Activated T-cell treated with anti-CD3 and anti-CD28 coated beads, Interleukin-2, amount 50 U/mL, for 4 hours (primary cell): ENCODE data around the gene OGN. TPM values are rescaled to one million over a fixed set of nuclear protein-coding genes. Genes with fewer than 3 reads are reported as not detected.
A peak's percentile ranks its signal among the peaks of the same experiment; 100 is the strongest.

ENCODE experiments used
- ATAC-seq, 2 donors: fragments of 200-7000 bp; cut with Tn5 transposase; one replicate each; pipeline ENCODE4 v1.10.0; 2021
- DNase-seq: peaks from one replicate; pipeline ENCODE4 v3.0.0-alpha.2; 2020
- H3K27me3 Mint-ChIP-seq: one replicate; pipeline ENCODE4 v1.8.0; 2021; ENCODE audit warnings: low read depth, mixed read lengths
- H3K36me3 Mint-ChIP-seq: one replicate; pipeline ENCODE4 v1.8.0; 2022; ENCODE audit warnings: mixed read lengths; ENCODE audit not compliant: insufficient read depth
- H3K4me1 Mint-ChIP-seq: one replicate; pipeline ENCODE4 v1.8.0; 2021; ENCODE audit warnings: low read depth, mixed read lengths
- H3K4me3 Mint-ChIP-seq: one replicate; pipeline ENCODE4 v1.8.0; 2021; ENCODE audit warnings: mild to moderate bottlenecking, moderate library complexity, mixed read lengths
- H3K9me3 Mint-ChIP-seq: one replicate; pipeline ENCODE4 v1.8.0; 2021; ENCODE audit warnings: mixed read lengths
- total RNA-seq, 3 donors: library from RNA; stranded (reverse); gene quantifications; one replicate each; pipeline ENCODE4 v1.2.1, GENCODE V29; 2021

The OGN gene, protein sequence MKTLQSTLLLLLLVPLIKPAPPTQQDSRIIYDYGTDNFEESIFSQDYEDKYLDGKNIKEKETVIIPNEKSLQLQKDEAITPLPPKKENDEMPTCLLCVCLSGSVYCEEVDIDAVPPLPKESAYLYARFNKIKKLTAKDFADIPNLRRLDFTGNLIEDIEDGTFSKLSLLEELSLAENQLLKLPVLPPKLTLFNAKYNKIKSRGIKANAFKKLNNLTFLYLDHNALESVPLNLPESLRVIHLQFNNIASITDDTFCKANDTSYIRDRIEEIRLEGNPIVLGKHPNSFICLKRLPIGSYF
- total RNA-seq: not detected

DNA sequence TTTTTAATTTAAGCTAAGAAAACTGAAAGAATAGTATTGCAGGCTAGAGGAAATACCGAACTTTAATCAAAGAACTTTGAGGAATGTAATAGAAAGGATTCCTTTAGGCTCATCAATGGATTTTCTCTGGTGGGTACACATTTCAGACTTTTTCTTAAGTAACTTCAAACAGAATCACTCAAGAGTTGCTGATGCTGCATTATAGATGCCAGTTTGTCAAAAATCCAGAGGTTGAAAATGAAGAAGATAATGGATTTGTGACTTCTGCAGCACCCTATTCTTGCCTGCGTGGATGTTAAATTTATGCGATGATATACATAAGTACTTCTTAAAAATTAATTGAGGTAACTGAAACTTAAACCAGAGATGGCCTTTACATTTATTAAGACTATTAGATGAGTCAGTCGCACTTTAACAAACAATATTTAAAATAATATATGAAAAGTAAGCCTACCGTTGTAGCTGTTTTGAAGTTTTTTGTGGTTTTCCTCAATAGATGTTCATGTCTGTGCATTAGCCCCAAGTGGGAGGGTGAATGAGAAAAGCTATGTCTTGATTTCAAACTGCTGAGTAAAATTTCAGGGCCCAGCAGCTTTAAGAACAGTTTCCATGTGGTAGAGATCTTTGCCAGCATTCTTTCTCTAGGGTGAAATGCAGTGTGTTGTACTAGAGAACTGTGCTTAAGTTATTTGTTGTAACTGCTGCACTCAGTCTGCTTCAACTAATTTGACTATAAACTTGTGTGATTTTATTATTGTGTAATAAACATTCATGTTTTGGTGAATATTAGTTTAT, at the start of gene OGN:
Gene OGN, minus strand, starts transcription at position 537 of the 795 bp plus-strand sequence. CDS start 1,171 bp downstream, outside the sequence.
- peaks cover 24% of the 10 kb centered on the region for H3K4me1 Mint-ChIP-seq

GRCh38 chr9:92446536-92446935, 42.2 kb upstream of the OGN start:
- ATAC-seq: no peak
- no peaks in the 10 kb centered on the region for H3K36me3 Mint-ChIP-seq
- peaks cover 1% of the 10 kb centered on the region for H3K27me3 Mint-ChIP-seq
- DNase-seq: no peak
- H3K4me1 Mint-ChIP-seq: no peaks in the 10 kb centered on the region
- H3K4me3 Mint-ChIP-seq: no peak overlapping the region
- H3K9me3 Mint-ChIP-seq: no peaks in the 10 kb centered on the region

More for the DNA sequence above, at the start of gene OGN:
- Mint-ChIP-seq H3K9me3 (no peaks in the 10 kb centered on the region), H3K27me3 (no peaks in the 10 kb centered on the region), H3K4me3 (no peak within 1 kb of the TSS), H3K36me3 (no peaks in the 10 kb centered on the region)
- DNase-seq (no peak), ATAC-seq (no peak)

- Mint-ChIP-seq H3K4me1 (peaks cover 10% of the 10 kb centered on the region), H3K36me3 (no peaks in the 10 kb centered on the region), H3K9me3 (no peaks in the 10 kb centered on the region), H3K27me3 (peaks cover 1% of the 10 kb centered on the region), H3K4me3 (no peak overlapping the region)
- ATAC-seq (no peak), DNase-seq (no peak)
Observed at GRCh38 chr9:92444841-92445240, 40.5 kb upstream of the OGN start.

- no peak for DNase-seq
- H3K4me3 Mint-ChIP-seq: peak overlapping the region; percentile 16
- peak; percentile 63 to 69 for ATAC-seq
- H3K27me3 Mint-ChIP-seq: peaks cover 1% of the 10 kb centered on the region
- no peaks in the 10 kb centered on the region for H3K36me3 Mint-ChIP-seq
- H3K9me3 Mint-ChIP-seq: no peaks in the 10 kb centered on the region
- peaks cover 11% of the 10 kb centered on the region for H3K4me1 Mint-ChIP-seq
Observed at GRCh38 chr9:92440751-92441046, 36.3 kb upstream of the OGN start.

- peaks cover 1% of the 10 kb centered on the region for H3K27me3 Mint-ChIP-seq
- peak overlapping the region; percentile 16 for H3K4me3 Mint-ChIP-seq
- no peaks in the 10 kb centered on the region for H3K9me3 Mint-ChIP-seq
- H3K36me3 Mint-ChIP-seq: no peaks in the 10 kb centered on the region
- peaks cover 11% of the 10 kb centered on the region for H3K4me1 Mint-ChIP-seq
- DNase-seq: no peak
- no peak for ATAC-seq
Observed at GRCh38 chr9:92439921-92440750, 35.8 kb upstream of the OGN start.

- no peaks in the 10 kb centered on the region for H3K27me3 Mint-ChIP-seq
- ATAC-seq (no peak), DNase-seq (no peak)
- no peaks in the 10 kb centered on the region for H3K9me3 Mint-ChIP-seq
- H3K4me3 Mint-ChIP-seq: no peak overlapping the region
- peaks cover 11% of the 10 kb centered on the region for H3K4me1 Mint-ChIP-seq
- no peaks in the 10 kb centered on the region for H3K36me3 Mint-ChIP-seq
Observed at GRCh38 chr9:92438900-92439526, 34.6 kb upstream of the OGN start.

- Mint-ChIP-seq H3K4me1 (peaks cover 3% of the 10 kb centered on the region), H3K36me3 (no peaks in the 10 kb centered on the region), H3K9me3 (no peaks in the 10 kb centered on the region), H3K27me3 (no peaks in the 10 kb centered on the region), H3K4me3 (no peak overlapping the region)
- ATAC-seq (no peak), DNase-seq (no peak)
Observed at GRCh38 chr9:92435263-92435662, 30.9 kb upstream of the OGN start.

DNA sequence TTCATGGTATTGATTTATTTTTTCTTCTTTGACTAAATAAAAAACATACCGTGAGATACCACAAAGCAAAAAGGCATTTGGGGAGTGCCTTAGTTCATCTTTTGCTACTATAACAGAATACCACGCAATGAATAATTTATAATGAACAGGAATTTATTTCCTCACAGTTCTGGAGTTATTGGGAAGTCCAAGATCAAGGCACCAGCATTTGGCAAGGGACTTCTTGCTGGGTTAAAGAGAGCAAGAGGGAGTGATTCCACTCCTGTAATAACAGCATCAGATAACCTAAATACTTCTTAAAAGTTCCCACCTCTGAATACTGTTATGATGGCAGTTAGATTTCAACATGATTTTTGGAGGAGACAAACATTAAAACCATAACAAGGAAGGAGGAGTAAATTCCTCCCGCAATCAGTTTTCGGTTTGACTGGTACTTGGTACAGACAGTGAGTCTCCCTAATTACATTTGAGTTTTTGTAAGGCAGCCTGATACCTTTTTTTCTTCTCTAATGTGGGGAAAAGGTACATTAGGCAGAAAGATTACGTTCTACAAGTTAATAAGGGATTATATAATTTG, 28.7 kb upstream of the OGN start:
- no peak overlapping the region for H3K4me3 Mint-ChIP-seq
- no peaks in the 10 kb centered on the region for H3K9me3 Mint-ChIP-seq
- H3K27me3 Mint-ChIP-seq: no peaks in the 10 kb centered on the region
- no peak for ATAC-seq
- no peaks in the 10 kb centered on the region for H3K4me1 Mint-ChIP-seq
- H3K36me3 Mint-ChIP-seq: no peaks in the 10 kb centered on the region
- no peak for DNase-seq

DNA sequence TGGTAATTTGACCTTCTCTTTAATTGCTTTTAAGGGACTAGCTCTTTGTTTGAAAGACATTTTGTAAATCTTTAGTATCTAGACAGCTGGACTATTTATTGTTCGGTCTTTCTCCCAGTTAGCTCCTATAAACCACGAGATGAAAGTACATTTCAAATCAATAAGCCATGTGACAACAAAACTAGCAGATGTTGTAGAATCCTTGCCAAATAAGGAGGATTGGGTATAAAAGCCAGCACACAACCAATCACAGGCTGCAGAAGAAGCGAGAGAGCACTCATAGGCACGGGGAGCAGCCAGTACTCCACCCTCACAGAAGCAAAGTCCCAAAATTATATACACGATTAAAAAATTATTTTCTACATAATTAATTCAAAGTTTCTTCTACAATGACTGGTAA, 28.0 kb upstream of the OGN start:
- Mint-ChIP-seq H3K9me3 (no peaks in the 10 kb centered on the region), H3K4me3 (no peak overlapping the region), H3K4me1 (no peaks in the 10 kb centered on the region), H3K36me3 (no peaks in the 10 kb centered on the region), H3K27me3 (no peaks in the 10 kb centered on the region)
- no peak for DNase-seq
- no peak for ATAC-seq

- no peaks in the 10 kb centered on the region for H3K9me3 Mint-ChIP-seq
- no peaks in the 10 kb centered on the region for H3K36me3 Mint-ChIP-seq
- DNase-seq (no peak), ATAC-seq (no peak)
- H3K27me3 Mint-ChIP-seq: no peaks in the 10 kb centered on the region
- H3K4me3 Mint-ChIP-seq: no peak overlapping the region
- no peaks in the 10 kb centered on the region for H3K4me1 Mint-ChIP-seq
Observed at GRCh38 chr9:92429836-92430235, 25.5 kb upstream of the OGN start.

GRCh38 chr9:92426501-92427145, 22.2 kb upstream of the OGN start:
- H3K9me3 Mint-ChIP-seq: no peaks in the 10 kb centered on the region
- no peak overlapping the region for H3K4me3 Mint-ChIP-seq
- H3K27me3 Mint-ChIP-seq: no peaks in the 10 kb centered on the region
- no peak for DNase-seq
- no peak for ATAC-seq
- no peaks in the 10 kb centered on the region for H3K36me3 Mint-ChIP-seq
- H3K4me1 Mint-ChIP-seq: no peaks in the 10 kb centered on the region

GRCh38 chr9:92425474-92425873, 21.1 kb upstream of the OGN start:
- Mint-ChIP-seq H3K27me3 (no peaks in the 10 kb centered on the region), H3K4me1 (no peaks in the 10 kb centered on the region), H3K36me3 (no peaks in the 10 kb centered on the region), H3K4me3 (no peak overlapping the region), H3K9me3 (no peaks in the 10 kb centered on the region)
- ATAC-seq (no peak), DNase-seq (no peak)

DNA sequence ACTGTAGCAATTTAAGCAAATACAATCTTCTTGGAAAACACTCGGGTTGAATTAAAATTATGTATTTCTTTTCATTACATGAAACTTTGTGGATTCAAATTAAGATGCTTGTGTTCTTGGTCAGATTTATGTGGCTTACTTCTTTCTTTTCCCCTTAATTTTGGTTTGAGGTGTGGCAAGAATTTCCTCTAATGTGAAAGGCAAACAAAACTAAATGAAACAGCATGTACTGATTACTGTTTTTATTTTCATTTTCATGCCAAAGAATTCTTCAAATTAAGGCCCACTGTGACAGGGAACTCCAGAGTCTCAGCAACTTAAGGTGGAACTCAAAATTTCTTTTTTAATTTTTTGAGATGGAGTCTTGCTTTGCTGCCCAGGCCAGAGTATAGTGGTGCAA, 20.0 kb upstream of the OGN start, which contains the start of gene OMD:
Gene OMD, minus strand, starts transcription at position 132 of the 400 bp plus-strand sequence. CDS start 6,913 bp downstream, outside the sequence.
- DNase-seq (no peak), ATAC-seq (no peak)
- Mint-ChIP-seq H3K9me3 (no peaks in the 10 kb centered on the region), H3K4me3 (no peak within 1 kb of the TSS), H3K27me3 (no peaks in the 10 kb centered on the region), H3K4me1 (no peaks in the 10 kb centered on the region), H3K36me3 (no peaks in the 10 kb centered on the region)
